HG03558 (cell line): ENCODE measurements around the gene DUSP6.

Experiments
- ATAC-seq: cut with Tn5 transposase; IDR thresholded peaks from one replicate; pipeline ENCODE4 v1.9.1; 2021; ENCODE audit warnings: moderate number of reproducible peaks; ENCODE audit not compliant: unreplicated experiment; ENCODE audit errors: extremely low read depth

DUSP6 gene

DNA sequence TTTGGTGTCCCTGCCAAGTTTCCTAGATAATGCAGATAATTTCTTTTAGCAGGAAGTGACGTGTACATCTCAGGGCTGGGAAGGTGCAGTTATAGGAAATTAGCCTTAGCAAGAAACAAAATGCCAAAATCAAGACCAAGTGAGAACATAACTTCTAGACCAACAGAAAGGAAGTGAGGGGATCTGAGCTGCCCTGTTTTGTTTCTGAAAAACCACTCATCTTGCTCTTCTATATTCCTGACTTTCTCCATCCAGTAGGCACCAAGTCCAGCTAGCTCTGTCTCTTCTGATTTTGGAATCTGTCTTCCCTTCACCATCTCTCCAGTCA, 23.9 kb upstream of the DUSP6 start:
- no peak for ATAC-seq

DNA sequence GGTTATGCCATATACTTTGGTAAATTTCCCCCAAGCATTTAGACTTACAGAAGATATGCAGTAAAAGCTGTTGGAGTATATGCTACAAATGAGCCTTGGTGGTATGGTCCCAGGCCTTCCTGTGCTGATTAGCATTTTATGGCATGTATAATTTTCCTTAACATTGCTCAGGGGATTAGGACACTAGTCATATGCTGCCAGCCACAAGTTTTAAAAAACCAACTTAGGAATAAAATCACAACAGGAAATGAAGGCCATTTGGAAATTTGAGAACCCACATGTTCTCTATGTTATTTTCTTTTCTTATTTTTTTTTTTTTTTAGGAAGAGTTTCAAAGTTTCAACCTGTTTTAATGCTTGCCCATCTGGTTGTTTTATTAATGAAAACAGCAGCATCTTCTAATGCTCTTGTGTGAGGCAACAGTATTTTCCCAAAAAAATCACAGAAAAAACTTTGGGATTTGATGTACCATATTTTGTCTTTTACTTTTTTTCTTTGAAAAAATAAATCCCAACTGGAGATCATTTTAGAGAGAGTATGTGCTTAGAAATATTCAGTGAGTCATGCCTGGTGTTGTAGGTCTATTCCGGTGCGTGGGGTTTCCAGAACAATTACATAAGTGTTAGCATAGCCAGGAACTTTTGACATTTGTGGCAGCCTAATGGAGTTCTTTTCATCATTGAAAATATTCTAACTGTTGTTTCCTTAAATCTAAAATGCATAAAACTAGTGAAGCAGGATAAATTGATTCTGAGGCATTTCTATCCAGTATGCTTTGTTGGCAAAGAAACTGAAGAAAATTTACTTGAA, 21.7 kb upstream of the DUSP6 start:
- ATAC-seq = no peak

DNA sequence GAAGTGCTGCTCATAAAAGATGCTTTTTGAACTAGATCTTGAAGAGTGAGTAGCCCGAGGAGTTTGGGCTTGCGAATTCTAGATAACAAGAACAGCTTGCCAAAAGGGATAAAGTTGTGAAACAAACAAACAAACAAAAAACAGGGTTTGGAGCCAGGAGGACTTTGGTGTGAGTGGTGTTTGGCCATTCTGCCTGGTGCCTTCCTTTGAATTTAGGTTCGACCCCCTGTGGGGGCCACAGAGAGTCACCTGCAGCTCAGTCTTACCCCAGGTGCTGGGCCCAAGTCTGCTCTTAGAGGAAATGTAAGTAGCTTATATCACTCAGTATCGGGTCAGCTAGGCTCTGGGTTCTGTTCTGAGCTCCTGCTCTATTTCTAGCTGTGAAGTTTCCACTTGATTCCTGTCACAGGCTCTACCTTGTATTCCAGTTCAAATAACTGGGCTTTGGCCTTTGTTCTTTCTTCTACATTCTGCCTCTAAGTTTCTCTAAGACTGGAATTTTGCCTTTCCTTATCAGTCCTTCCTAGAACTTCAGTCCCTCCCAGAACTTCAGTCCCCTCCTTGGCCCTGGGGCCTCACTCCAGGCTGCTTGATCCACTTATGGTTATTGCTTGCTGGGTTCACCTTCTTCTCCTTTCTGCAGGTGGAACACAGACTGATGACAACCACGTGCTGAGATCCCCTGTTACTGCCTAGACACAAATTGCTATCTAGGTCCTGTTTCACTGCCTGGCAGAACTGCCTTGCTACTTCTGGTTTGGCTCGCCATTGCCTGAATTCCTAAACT, 20.5 kb upstream of the DUSP6 start:
- no peak for ATAC-seq

DNA sequence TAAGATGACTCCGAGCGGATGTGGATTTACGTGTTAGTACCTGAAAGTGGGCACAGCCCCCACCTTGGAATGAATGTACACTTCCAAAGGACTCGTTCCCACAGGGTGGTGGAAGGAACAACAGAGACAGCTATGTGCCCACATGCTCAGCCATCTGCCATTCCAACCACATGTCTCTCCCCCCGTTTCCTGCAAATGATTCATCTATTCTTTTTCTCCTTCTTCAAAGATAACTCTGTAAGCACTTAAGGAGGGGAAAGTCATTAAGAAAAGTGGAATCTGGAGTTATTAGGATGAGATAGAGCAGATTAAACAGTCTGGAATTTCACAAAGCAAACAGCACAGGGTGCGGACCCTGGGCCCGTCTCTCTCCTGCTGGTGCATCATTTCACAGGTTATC, 18.5 kb upstream of the DUSP6 start:
- no peak for ATAC-seq

DNA sequence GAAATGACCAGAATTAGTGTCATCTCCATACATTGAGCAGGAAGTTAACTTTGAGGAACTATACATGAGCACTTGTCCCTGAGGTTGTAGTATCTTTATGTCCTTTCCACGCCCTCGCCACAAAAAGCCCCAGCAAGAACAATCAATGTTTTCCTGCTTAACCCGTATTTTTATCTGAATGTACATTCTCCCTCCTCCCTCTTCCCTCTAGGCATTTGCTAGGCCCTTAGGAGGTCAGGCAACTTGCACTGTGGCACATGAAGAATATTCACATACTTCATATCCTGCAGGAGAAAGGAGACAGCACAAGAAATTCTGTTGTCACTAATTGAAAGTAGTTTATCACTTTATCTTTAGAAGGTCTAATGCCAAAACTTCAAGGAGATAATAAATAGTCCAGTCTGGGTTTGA, 18.1 kb upstream of the DUSP6 start:
- ATAC-seq = no peak

DNA sequence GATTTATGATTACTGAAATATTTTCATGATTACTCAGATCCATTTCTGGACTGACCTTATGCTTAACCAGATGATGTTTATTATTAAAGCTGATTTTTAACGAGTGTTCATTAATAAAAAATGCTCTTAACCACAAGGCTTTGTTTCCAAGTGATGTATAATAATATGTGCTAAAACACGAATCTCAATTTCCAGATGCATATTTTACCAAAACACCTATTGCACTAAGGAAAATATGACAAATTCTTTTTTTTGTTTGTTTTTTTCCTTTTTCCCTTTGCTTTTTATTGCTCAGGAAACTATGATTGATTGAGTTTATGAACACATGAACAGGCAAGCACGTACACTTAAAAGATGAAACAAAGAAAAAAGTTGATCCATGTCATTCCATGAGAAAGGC, 16.9 kb upstream of the DUSP6 start:
- no peak for ATAC-seq

DNA sequence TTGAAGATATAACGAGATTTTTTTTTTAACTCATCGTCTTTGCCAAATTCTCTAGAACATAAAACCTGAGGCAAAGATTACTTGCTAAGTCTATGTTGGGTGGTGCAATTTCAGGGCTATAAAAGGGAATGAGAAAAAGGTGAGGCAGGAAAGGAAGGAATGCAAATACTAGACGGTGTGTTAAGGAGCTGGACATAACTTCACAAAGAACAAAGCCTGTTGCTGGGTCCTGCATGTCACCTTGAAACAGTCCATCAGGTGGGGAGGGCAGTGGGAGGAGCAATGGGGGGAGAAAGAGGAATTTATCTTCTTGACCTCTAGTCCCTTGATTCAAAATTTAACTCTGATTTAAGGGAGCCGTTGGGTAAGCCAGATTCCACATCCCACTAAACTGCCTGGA, 16.1 kb upstream of the DUSP6 start:
- ATAC-seq = no peak

DNA sequence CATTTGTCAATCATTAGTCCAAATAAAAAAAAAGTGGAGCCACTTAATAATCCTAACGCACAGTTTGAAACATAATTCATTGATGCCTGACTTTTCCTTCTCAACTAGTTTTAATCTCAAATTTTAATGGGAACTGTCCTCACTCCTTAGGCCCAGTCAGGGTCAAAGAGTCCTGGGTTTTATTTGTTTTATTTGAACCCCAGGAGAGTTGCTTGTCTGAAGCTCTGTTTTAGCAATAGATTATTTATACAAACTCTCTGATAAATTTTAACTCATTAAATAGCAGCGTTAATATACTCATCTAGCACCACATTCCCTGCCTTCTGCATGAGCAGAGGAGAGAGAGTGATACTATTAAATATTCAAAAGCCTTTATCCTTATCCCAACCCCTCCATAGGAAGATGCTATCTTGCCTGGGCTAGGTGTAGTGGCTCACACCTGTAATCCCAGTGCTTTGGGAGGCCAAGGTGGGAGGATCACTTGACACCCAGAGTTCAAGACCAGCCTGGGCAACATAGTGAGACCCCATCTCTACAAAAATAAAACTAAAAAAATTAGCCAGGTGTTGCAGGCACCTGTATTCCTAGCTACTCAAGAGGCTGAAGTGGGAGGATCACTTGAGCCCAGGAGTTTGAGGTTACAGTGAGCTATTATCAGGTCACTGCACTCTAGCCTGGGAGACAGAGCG, 14.5 kb upstream of the DUSP6 start:
- no peak for ATAC-seq

DNA sequence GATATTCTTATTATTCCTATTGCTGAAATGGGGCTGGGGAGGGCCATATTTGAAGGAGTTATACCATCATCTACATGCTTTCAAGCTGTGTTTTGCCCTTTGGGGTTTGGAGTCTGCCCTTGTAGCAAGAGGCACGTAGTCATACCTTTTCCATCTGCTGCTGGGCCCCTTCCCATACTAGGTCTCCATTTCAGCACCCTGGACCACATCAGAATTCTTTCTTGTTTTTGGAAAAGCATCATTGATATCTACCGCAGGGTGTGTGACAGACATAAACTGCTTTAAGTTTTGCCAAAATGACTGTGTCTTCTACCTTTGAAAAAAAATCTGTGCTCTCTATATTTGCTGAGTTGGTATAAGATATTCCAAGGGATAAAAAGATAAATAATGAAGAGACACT, 12.3 kb upstream of the DUSP6 start:
- no peak for ATAC-seq

DNA sequence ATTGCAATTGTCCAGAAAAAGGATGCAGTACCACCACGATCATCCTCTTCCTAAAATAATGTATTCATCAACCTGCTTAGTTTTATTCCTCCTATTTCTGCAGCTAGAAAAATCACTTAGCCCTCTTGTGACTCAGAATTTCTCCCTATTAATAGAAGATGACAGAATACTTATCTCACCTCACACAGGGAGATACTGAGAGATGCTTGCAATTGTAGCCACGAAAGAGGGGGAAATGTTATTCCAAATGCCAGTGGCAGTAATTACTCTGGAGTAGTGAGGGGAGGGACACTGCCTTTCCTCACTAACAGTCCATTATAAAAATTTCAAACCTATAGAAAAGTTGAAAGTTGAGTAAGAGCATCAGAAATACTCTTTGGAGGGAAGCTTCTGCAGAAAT, 11.8 kb upstream of the DUSP6 start:
- no peak for ATAC-seq

DNA sequence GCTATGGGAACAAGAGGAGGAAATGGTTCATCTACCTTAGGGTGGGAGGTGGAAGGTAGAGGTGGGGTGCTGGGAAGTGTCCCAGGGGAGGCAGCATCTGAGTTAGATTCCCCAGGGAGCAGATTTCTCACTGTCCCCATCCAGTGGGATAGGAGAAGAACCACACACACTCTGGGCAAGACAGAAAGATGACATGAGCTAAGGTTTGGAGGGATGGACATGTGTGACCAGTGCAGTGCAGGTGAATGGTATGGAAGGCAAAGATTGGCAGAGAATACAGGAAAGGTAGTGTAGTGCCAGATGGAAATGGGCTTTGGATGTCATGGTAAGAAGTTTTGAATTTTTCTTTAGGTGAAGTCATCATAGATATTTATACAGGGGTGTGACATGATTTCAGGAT, 11.3 kb upstream of the DUSP6 start:
- ATAC-seq = no peak

DNA sequence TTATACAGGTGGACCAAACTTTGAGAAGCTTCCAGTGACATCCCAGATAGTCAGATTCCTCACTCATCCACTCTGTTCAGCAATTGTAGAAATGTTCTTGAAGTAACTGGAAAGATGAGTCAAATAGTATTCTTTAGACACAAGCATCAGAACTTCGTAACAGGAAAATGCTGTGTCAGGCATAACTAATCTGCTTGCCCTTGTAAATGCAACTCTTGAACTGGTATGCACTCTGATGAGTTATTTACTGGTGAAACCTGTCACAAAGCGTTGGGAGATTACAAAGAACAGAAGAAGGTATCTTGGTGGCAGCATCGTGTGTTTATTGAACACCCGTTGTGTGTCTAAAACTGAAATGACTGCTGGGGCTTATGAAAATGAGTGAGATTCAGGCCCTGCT, 10.8 kb upstream of the DUSP6 start:
- ATAC-seq = no peak

DNA sequence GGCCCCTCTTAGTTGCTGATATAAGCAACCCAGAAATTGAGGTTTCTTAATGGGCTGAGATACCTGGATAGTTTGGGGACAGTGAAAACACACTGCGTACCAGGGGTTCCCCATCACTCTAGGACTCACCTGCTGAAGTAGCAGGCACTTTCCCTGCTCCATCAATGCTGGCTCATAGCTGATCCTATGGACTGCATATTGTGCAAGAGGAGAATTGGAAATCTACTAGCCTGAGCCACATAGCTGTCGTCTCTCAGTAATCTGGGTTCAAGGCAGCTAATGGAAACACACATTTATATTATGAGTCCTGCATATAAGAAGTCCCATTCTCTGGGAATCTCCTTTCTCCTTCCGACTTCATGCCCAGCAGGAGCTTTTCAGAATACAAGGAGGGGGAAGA, 7.3 kb upstream of the DUSP6 start:
- no peak for ATAC-seq

DNA sequence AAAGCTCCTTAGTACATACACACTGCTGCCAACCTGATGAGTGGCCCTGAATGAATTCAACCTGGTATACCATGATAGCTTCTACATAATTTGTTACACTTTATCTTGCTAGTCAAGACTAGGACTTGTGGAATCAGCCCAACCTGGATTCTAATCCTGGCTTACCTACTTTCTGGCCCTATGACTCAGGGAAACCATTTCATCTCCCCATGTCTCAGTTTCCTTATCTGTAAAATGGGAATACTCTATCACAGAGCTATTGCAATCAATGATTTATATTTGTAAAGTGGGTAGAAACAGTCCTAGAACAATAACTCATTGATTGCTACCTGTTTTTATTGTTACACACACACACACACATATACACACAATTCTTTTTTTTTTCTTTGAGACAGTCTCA, 6.5 kb upstream of the DUSP6 start:
- ATAC-seq = no peak

DNA sequence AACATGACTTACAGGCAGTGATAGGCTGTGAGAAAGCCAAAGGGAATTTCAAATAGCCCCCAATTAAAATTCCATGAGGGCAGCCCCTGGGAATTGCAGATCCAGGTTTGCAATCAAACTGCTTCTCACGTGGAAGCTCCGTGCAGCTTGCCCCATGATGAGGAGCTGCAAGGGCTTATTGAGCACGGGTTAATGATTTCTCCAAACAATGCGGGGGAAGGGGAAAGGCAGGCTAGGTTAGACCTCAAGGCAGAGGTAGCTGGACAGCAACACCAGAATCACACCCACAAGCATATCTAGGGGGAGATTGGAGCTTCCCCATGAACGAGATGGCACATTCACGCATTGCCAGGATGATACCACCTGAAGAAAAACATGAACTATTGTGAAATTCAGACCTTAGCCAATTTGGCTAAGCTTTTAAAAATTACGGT, 5.0 kb upstream of the DUSP6 start:
- ATAC-seq = no peak

DNA sequence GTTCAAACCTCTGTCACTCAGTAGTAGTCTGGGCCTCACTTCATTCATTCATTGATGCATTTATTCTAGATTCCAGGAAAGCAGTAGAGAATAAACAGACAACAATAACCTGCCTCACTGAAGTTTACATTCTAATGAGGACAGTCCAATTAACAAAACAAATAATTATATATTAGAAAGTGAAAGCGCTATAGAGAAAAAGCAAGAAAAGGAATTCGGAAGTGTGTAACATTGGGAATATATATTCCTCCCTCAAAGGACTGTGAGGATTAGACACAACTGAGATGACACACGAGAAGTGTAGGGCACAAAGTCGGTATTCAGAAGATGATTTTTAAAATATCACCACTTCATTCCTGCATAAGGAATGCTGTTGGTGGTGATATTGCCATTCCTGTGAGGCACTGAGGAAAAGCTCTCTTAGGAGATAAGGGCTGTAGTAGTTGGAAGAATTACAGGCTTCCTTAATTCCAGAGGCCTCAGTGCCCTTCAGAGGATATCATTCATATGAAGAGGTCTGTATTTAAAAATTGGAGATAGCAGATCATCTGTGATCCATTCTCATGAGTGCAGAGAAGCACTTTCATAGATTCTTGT, 3.9 kb upstream of the DUSP6 start:
- ATAC-seq = no peak

DNA sequence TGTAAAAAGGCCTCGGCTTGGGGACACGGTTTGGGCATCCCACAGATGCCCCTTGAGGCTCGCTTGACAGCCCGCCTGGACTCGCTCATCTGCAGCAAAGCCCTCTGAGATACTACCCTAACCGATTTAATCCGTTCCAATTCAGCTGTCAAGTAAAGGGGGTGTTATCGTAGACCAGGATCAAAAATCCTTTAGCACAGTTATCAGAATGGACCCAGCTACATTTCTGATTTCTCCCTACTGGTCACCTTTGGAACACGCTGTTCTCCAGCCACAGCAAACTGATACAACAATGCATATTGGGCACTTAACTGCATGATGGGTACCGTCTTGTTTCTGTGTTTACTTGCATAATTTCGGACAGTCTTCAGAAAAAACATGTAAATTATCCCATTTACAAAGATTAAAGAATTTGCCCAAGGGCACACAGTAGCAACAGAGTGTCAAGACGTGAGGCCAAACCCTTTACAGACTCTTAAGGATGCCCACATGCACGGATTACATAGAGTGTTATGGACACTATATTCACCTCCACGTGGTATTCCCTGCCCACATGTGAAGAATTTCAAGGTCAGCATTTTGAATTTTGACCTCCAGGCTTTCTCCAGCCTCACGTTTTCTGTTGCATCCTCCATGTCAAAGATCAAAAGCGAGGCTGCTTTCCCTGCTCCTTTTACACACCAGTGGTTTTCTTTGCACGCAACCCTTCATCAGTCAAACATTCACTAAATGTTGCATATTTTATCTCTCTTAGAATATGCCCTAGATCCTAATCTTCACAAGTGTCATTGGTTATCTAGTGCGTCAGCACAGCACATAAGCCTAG, 3.2 kb upstream of the DUSP6 start:
- no peak for ATAC-seq

DNA sequence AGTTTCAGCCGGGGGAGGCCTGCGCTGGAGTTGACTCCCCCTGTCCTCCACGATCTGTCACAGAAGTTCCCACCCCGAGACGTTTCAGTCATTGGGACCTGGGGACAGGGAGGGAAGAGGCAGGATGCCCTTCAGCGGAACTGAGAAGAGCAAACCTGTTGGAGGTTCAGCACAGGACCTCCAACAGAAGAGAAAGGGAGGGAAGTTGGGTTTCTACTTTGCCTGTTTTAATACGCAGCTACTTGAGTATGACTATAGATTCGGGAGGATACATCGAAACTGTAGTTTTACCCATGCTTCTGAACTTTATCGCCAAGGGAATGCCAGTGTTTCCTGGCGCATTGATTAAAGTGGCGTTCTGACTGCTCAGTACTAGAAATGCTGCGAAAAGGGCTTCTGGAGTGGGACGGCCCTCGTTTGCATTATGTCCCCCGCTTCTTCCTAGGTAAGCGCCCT, 2.3 kb upstream of the DUSP6 start:
- no peak for ATAC-seq

DNA sequence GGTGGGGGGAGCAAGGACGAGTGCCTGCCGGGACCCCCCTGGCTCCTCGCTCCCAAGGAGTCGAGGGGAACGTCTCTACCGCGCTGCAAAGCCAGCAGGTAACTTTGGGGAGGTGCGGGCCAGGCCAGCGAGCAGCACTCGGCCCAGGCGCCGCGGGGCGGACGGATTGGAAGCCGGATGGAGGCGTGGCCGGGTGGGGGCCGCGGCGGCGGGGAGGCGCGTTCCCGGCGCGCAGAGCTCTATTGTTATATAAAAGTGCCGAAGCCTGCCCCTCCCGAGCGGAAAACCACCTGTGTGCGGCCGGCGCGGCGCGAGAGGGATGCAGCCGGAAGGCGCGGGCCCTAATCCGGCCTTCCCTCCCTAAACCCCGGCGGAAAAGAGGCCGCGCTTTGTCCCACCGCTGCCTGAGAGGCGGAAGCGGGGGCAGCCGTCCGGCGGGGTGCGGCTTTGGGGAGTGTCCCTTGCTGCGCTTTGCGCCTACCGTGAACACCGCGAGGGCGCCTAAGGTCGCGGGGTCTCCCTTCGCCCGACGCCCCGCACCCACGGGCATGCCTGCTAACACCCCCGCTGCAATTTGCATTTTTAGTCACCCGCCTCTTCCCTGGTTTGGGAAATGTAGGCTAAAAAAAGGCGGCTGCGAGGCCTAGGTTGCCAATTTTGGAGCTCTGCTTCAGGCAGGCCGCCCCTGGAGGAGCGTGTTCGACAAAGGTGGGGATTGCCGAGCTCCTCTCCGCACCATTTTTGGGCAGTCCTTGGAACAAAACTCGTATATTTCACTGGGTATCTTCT, 1.7 kb upstream of the DUSP6 start:
- no peak for ATAC-seq
